RWPE1 (cell line): ENCODE measurements around the gene KIAA0040.

ENCODE experiments used
- CTCF ChIA-PET: fragments of 350-600 bp; sonication (Branson Sonifier 250); formaldehyde crosslinking; extraction: SDS; loops from one replicate; lab custom pipeline; 2021; lab: Yijun Ruan, JAX
- POLR2A ChIA-PET: fragments of 400-600 bp; formaldehyde crosslinking; extraction: SDS; loops from one replicate; lab custom pipeline; 2020; ENCODE audit warnings: antibody characterized with exemption; ENCODE audit not compliant: low non-redundant PET; lab: Yijun Ruan, JAX
- DNase-seq: peaks from one replicate; pipeline ENCODE4 v3.0.0; 2012; ENCODE audit warnings: low spot score
- H3K27ac ChIP-seq: fragments of 450-650 bp; 2 replicates; pipeline ENCODE4 v1.5.1; 2017
- TF ChIP-seq, protein P1 (sequence below): fragments of 450-650 bp; conservative IDR thresholded peaks from 2 replicates; pipeline ENCODE4 v1.5.1; 2017; ENCODE audit warnings: low read depth, mild to moderate bottlenecking

The KIAA0040 gene

GRCh38 chr1:175178056-175178455 is 14.5 kb downstream of the KIAA0040 start:
- CTCF ChIA-PET, result interaction anchor here (0.8 kb wide), 1 partner anchor 23 kb away, joined by 3 read pairs; no protein-coding TSS in a partner anchor
- POLR2A ChIA-PET, result no interaction called here
- no peak for DNase-seq
- TF ChIP-seq, protein P1, sequence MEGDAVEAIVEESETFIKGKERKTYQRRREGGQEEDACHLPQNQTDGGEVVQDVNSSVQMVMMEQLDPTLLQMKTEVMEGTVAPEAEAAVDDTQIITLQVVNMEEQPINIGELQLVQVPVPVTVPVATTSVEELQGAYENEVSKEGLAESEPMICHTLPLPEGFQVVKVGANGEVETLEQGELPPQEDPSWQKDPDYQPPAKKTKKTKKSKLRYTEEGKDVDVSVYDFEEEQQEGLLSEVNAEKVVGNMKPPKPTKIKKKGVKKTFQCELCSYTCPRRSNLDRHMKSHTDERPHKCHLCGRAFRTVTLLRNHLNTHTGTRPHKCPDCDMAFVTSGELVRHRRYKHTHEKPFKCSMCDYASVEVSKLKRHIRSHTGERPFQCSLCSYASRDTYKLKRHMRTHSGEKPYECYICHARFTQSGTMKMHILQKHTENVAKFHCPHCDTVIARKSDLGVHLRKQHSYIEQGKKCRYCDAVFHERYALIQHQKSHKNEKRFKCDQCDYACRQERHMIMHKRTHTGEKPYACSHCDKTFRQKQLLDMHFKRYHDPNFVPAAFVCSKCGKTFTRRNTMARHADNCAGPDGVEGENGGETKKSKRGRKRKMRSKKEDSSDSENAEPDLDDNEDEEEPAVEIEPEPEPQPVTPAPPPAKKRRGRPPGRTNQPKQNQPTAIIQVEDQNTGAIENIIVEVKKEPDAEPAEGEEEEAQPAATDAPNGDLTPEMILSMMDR, result no peak
- H3K27ac ChIP-seq, result no peak overlapping the region

DNA sequence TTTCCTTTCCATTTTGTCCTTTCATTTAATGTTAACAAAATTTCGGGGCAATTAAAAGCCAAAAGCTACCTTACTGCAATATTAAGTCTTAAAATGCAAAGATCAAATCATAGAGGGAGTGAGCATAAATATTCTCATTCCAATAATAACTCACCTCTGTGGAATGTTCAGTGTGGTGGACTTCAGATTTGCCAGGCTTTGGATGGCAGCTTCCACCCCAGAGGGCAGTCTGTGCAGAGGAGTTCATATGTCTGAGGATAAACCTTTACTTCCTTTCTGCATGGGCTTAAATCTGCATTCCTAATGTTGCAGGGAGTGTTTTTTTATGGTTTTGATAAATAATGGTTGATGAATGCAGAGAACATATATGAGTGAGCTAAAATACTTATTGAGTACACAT is 16.3 kb downstream of the KIAA0040 start:
- no peak for DNase-seq
- ChIA-PET POLR2A (no interaction called here), CTCF (interaction anchor here (1.1 kb wide), 1 partner anchor 24 kb away, joined by 4 read pairs; no protein-coding TSS in a partner anchor)
- H3K27ac ChIP-seq, result no peak overlapping the region
- TF ChIP-seq, protein P1, result no peak

DNA sequence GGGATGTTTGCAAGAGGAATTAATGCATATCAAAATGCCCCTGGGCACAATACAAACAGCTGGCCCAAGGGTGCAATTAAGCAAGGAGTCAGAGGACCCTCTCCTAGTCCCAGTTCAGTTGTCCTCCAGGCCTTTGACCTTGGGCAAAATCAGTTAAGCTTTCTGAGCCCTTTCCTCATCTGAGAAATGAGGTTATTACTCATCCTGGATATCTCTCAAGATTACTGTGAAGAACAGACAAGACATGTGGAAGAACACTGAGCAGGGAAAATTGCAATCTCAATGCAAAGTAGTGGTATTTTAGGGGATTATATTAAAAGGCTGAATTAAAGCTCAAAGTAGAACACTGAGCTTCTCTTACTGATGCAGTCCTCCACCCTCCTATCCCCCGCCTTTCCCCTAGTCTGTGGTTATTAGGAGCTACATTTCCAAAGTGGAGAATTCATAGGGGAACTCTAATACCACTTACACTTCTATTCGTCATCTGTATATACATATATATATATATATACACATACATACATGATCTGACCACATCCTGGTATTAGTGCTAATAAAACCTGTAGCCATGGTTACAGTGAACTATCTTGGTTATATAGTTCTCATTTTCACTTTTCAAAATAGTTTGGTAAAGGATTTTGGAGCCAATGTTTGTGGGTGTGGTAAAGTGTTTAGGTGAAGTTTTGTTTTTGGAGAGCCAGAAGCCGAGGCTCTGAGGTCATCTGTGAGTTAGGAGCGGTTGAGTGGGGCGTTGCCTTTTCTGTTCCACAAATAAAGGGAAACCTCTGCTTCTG is 18.1 kb downstream of the KIAA0040 start:
- CTCF ChIA-PET, result interaction anchor here (0.6 to 0.7 kb wide), 2 partner anchors 19 to 851 kb away, joined by 3 to 4 read pairs; no protein-coding TSS in a partner anchor
- DNase-seq, result no peak
- TF ChIP-seq, protein P1, result no peak
- H3K27ac ChIP-seq, result no peak overlapping the region
- POLR2A ChIA-PET, result no interaction called here

DNA sequence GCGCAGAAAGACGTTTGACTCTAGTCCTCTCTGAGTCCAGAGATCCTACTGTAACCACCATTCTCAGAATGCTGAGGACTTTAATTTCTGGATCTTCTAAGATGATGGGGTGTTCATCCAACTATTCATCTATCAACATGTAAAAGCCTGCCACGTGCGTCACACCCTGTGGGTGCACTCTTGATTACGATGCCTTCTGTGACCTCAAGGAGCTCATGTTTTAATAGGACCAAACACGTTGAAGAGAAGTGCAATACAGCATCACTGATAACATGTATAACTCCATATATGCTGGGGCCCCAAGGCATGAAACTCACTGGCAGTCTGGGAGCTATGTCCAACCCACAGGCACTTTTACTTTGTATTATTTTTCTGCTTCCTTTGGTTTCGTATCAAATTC is 19.0 kb downstream of the KIAA0040 start:
- DNase-seq, result no peak
- ChIA-PET CTCF (interaction anchor here (0.7 kb wide), 1 partner anchor 20 kb away, joined by 3 read pairs; no protein-coding TSS in a partner anchor), POLR2A (no interaction called here)
- TF ChIP-seq, protein P1, result no peak
- no peak overlapping the region for H3K27ac ChIP-seq

- DNase-seq, result no peak
Observed at GRCh38 chr1:175172503-175172902, 20.1 kb downstream of the KIAA0040 start.

More at GRCh38 chr1:175172503-175172902, 20.1 kb downstream of the KIAA0040 start:
- TF ChIP-seq, protein P1, result no peak
- H3K27ac ChIP-seq, result no peak overlapping the region
- CTCF ChIA-PET, result interaction anchor here (0.7 kb wide), 1 partner anchor 17 kb away, joined by 3 read pairs; no protein-coding TSS in a partner anchor
- POLR2A ChIA-PET, result no interaction called here
